Measurements from ENCODE around the gene MISP3. TPM values are rescaled to one million over a fixed set of nuclear protein-coding genes. Genes with fewer than 3 reads are reported as not detected.

Gene MISP3
- total and polyA plus RNA-seq, 9 of the 15 experiments (the other 6 are each of a cell fraction or from before 2014, with no cell fraction given) = 0.25 to 5.6 (median 1.6) TPM

GRCh38 chr19:14118165-14119051 is 45.8 kb downstream of the MISP3 start (continued):
- TF ChIP-seq SUPT5H (IDR thresholded peaks at IDR 0.05) (0 out of 2 replicates have a peak, but pooled peaks have one; percentile 49), ZNF699 (CRISPR knock-in tag; IDR thresholded peaks at IDR 0.05; ENCODE audit: insufficient replicate concordance) (no peak), TGIF2 (CRISPR knock-in tag; IDR thresholded peaks at IDR 0.05) (no peak), ZNF134 (CRISPR knock-in tag; conservative IDR thresholded peaks at IDR 0.05) (0 out of 2 replicates have a peak, but pooled peaks have one; percentile 8), PHF20 (IDR thresholded peaks at IDR 0.05; ENCODE audit: partially characterized antibody) (peak; percentile 74), MLX (CRISPR knock-in tag; conservative IDR thresholded peaks at IDR 0.05) (no peak), PHB (CRISPR knock-in tag; IDR thresholded peaks at IDR 0.05) (0 out of 2 replicates have a peak, but pooled peaks have one; percentile 53), ZNF583 (CRISPR knock-in tag; IDR thresholded peaks at IDR 0.05) (peak; percentile 65; the same call in 1 of the 2 replicates), ZNF282 (CRISPR knock-in tag; IDR thresholded peaks at IDR 0.05) (no peak), ZNF584 (CRISPR knock-in tag; IDR thresholded peaks at IDR 0.05; ENCODE audit: low read depth) (no peak), FOSL1 (tag; conservative IDR thresholded peaks at IDR 0.05) (no peak), ZNF644 (tag; IDR thresholded peaks at IDR 0.05; ENCODE audit: low read depth) (0 out of 2 replicates have a peak, but pooled peaks have one; percentile 42), PHB2 (IDR thresholded peaks at IDR 0.05; ENCODE audit: low read depth) (no peak), ZNF431 (CRISPR knock-in tag; IDR thresholded peaks at IDR 0.05) (no peak), ELF2 (CRISPR knock-in tag; IDR thresholded peaks at IDR 0.05) (peak; percentile 64; the same call in 1 of the 2 replicates)
- TF ChIP-seq, protein P1, sequence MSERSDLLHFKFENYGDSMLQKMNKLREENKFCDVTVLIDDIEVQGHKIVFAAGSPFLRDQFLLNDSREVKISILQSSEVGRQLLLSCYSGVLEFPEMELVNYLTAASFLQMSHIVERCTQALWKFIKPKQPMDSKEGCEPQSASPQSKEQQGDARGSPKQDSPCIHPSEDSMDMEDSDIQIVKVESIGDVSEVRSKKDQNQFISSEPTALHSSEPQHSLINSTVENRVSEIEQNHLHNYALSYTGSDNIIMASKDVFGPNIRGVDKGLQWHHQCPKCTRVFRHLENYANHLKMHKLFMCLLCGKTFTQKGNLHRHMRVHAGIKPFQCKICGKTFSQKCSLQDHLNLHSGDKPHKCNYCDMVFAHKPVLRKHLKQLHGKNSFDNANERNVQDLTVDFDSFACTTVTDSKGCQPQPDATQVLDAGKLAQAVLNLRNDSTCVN (CRISPR knock-in tag; IDR thresholded peaks at IDR 0.05) = no peak
- TF ChIP-seq, protein P2, sequence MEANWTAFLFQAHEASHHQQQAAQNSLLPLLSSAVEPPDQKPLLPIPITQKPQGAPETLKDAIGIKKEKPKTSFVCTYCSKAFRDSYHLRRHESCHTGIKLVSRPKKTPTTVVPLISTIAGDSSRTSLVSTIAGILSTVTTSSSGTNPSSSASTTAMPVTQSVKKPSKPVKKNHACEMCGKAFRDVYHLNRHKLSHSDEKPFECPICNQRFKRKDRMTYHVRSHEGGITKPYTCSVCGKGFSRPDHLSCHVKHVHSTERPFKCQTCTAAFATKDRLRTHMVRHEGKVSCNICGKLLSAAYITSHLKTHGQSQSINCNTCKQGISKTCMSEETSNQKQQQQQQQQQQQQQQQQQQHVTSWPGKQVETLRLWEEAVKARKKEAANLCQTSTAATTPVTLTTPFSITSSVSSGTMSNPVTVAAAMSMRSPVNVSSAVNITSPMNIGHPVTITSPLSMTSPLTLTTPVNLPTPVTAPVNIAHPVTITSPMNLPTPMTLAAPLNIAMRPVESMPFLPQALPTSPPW (CRISPR knock-in tag; IDR thresholded peaks at IDR 0.05) = peak; percentile 84
- TF ChIP-seq, protein P3, sequence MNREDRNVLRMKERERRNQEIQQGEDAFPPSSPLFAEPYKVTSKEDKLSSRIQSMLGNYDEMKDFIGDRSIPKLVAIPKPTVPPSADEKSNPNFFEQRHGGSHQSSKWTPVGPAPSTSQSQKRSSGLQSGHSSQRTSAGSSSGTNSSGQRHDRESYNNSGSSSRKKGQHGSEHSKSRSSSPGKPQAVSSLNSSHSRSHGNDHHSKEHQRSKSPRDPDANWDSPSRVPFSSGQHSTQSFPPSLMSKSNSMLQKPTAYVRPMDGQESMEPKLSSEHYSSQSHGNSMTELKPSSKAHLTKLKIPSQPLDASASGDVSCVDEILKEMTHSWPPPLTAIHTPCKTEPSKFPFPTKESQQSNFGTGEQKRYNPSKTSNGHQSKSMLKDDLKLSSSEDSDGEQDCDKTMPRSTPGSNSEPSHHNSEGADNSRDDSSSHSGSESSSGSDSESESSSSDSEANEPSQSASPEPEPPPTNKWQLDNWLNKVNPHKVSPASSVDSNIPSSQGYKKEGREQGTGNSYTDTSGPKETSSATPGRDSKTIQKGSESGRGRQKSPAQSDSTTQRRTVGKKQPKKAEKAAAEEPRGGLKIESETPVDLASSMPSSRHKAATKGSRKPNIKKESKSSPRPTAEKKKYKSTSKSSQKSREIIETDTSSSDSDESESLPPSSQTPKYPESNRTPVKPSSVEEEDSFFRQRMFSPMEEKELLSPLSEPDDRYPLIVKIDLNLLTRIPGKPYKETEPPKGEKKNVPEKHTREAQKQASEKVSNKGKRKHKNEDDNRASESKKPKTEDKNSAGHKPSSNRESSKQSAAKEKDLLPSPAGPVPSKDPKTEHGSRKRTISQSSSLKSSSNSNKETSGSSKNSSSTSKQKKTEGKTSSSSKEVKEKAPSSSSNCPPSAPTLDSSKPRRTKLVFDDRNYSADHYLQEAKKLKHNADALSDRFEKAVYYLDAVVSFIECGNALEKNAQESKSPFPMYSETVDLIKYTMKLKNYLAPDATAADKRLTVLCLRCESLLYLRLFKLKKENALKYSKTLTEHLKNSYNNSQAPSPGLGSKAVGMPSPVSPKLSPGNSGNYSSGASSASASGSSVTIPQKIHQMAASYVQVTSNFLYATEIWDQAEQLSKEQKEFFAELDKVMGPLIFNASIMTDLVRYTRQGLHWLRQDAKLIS (CRISPR knock-in tag; IDR thresholded peaks at IDR 0.05) = no peak
- TF ChIP-seq, protein P4, sequence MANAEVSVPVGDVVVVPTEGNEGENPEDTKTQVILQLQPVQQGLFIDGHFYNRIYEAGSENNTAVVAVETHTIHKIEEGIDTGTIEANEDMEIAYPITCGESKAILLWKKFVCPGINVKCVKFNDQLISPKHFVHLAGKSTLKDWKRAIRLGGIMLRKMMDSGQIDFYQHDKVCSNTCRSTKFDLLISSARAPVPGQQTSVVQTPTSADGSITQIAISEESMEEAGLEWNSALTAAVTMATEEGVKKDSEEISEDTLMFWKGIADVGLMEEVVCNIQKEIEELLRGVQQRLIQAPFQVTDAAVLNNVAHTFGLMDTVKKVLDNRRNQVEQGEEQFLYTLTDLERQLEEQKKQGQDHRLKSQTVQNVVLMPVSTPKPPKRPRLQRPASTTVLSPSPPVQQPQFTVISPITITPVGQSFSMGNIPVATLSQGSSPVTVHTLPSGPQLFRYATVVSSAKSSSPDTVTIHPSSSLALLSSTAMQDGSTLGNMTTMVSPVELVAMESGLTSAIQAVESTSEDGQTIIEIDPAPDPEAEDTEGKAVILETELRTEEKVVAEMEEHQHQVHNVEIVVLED (CRISPR knock-in tag; IDR thresholded peaks at IDR 0.05) = peak; percentile 83
